KMS-11 (cell line): Measurements from ENCODE around the gene KRT74.

Source experiments
- H2AFZ ChIP-seq: fragments of 200-600 bp; sonication (generic); 2 replicates; pipeline ENCODE4 v1.6.1; 2016; ENCODE audit warnings: antibody characterized with exemption, mixed run types, low read depth
- H3K27ac ChIP-seq: fragments of 200-600 bp; sonication (generic); 2 replicates; pipeline ENCODE4 v1.6.1; 2016; ENCODE audit warnings: mild to moderate bottlenecking, mixed run types
- H3K27me3 ChIP-seq: fragments of 200-600 bp; sonication (generic); 2 replicates; pipeline ENCODE4 v1.6.1; 2017; ENCODE audit warnings: mild to moderate bottlenecking, low read depth, mixed run types, moderate library complexity; ENCODE audit not compliant: insufficient read depth
- H3K36me3 ChIP-seq: fragments of 200-600 bp; sonication (generic); 2 replicates; pipeline ENCODE4 v1.6.1; 2017; ENCODE audit warnings: mild to moderate bottlenecking, mixed run types; ENCODE audit not compliant: insufficient read depth
- H3K4me1 ChIP-seq: fragments of 200-600 bp; sonication (generic); 2 replicates; pipeline ENCODE4 v1.6.1; 2016; ENCODE audit warnings: mild to moderate bottlenecking, low read depth, mixed run types; ENCODE audit not compliant: poor library complexity, severe bottlenecking
- H3K4me2 ChIP-seq: fragments of 200-600 bp; sonication (generic); 2 replicates; pipeline ENCODE4 v1.7.0; 2016; ENCODE audit warnings: mild to moderate bottlenecking, mixed run types
- H3K4me3 ChIP-seq: fragments of 200-600 bp; sonication (generic); IDR thresholded peaks from 2 replicates; pipeline ENCODE4 v1.6.1; 2017; ENCODE audit warnings: low read depth, low read length, mixed read lengths; ENCODE audit not compliant: insufficient read depth
- H3K79me2 ChIP-seq: fragments of 200-600 bp; sonication (generic); 2 replicates; pipeline ENCODE4 v1.6.1; 2016; ENCODE audit warnings: low read depth, mixed run types; ENCODE audit not compliant: insufficient read depth
- H3K9ac ChIP-seq: fragments of 200-600 bp; sonication (generic); 2 replicates; pipeline ENCODE4 v1.6.1; 2016; ENCODE audit warnings: mild to moderate bottlenecking, mixed run types
- H4K20me1 ChIP-seq: fragments of 200-600 bp; sonication (generic); 2 replicates; pipeline ENCODE4 v1.6.1; 2016; ENCODE audit warnings: mild to moderate bottlenecking, mixed run types; ENCODE audit not compliant: insufficient read depth
- CTCF ChIP-seq: fragments of 200-600 bp; sonication (generic); conservative IDR thresholded peaks from 2 replicates; pipeline ENCODE4 v1.6.1; 2017; ENCODE audit warnings: low read depth, mild to moderate bottlenecking, antibody characterized with exemption, low read length, moderate library complexity, mixed read lengths

Gene KRT74

DNA sequence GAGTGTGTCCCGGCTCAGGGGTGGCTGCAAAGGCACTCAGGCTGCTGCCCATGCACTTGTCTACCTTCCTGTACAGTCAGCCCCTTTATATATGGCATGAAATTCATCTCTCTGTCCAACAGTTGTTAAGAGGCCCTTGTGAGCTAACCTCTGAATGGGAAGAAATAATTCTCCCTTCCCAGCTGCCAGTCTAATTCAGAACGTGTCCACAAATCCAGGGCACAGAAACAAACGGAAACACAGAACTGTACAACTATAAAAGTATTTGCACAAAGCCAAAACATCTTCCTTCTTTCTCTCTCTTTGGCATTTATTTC, 54.3 kb downstream of the KRT74 start:
- Histone ChIP-seq H4K20me1 (no peaks in the 10 kb centered on the region), H3K36me3 (no peaks in the 10 kb centered on the region), H3K27ac (no peak overlapping the region), H3K27me3 (peaks cover 20% of the 10 kb centered on the region; the same call in 1 of the 2 replicates), H3K79me2 (no peaks in the 10 kb centered on the region), H3K4me1 (no peaks in the 10 kb centered on the region), H2AFZ (no peak overlapping the region), H3K4me2 (no peak overlapping the region), H3K4me3 (no peak overlapping the region), H3K9ac (no peak overlapping the region)
- TF ChIP-seq CTCF: no peak

DNA sequence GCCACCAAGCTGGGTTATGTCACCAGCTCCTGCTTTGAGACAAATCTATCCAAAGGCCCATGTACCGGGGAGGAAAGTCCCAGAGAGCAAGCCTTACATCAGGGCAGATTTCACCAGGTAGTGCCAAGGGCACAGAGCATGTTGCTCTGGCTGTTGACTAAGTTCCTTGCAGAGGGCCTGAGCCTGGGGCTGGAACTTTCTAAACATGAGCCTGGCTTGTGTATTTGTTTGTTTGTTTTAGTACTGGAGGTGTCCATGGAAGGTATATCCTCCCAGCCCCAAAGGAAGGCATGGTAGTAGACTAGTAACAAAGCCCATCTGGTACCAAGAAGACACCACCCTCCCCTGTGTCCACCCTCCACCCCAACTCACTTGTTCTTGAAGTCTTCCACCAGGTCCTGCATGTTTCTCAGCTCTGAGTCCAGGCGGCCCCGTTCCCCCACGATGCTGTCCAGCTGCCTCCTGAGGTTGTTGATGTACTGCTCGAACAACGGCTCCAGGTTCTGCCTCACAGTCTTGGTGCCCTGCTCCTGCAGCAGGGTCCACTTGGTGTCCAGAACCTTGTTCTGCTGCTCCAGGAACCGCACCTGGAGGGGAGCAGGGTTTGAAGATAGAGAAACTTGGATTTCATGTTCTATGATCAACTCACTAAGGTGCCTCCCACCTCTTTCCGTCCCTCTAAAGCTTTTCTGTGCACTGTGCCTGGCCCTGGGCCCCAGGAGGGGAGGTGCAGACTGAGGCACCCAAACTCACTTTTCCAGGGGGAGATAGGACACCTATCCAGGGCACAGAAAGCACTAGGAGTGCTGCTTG, 54.9 kb downstream of the KRT74 start:
- H3K4me2 ChIP-seq: no peak overlapping the region
- H3K27me3 ChIP-seq: peaks cover 15% of the 10 kb centered on the region; the same call in 1 of the 2 replicates
- H3K36me3 ChIP-seq: no peaks in the 10 kb centered on the region
- H3K27ac ChIP-seq: no peak overlapping the region
- H3K4me1 ChIP-seq: no peaks in the 10 kb centered on the region
- TF ChIP-seq CTCF: no peak
- H3K79me2 ChIP-seq: no peaks in the 10 kb centered on the region
- no peak overlapping the region for H3K4me3 ChIP-seq
- no peak overlapping the region for H2AFZ ChIP-seq
- no peak overlapping the region for H3K9ac ChIP-seq
- H4K20me1 ChIP-seq: no peaks in the 10 kb centered on the region

GRCh38 chr12:52517888-52518287, 55.8 kb downstream of the KRT74 start:
- Histone ChIP-seq H3K27ac (no peak overlapping the region), H3K27me3 (peaks cover 13% of the 10 kb centered on the region; the same call in 1 of the 2 replicates), H4K20me1 (no peaks in the 10 kb centered on the region), H3K4me3 (no peak overlapping the region), H2AFZ (no peak overlapping the region), H3K79me2 (no peaks in the 10 kb centered on the region), H3K4me2 (no peak overlapping the region), H3K9ac (no peak overlapping the region), H3K4me1 (no peaks in the 10 kb centered on the region), H3K36me3 (no peaks in the 10 kb centered on the region)
- no peak for TF ChIP-seq CTCF

DNA sequence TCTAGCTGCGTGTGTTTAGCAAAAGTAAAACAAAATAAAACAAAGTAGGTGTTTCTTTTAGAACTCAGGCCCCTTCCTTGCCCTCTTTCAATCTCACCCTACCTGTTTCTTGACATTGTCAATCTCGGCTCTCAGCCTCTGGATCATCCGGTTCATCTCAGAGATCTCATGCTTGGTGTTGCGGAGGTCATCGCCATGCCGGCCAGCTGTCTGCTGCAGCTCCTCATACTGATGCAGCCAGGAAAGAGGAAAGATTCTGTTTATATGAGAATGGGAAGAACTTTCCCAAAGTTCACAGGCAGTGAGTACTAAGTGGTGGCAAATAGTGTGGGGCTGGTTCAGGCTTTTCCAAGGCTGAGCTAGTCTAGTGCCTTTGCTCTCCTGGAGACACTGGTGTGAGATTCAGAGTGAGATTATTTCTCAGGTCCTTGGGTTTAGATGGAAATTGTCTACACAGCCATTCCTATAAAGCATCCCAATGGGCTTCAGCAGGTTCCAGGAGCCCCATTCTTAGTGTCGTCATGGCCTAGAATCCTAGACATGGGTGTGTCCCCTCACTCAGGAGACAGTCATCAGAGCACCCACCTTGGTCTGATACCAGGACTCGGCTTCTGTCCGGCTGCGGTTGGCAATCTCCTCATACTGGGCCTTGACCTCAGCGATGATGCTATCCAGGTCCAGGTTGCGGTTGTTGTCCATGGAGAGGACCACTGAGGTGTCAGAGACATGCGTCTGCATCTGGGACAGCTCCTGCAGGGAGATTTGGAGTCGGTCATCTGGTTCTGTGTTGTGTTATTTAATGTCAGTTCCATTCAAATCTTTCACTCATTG, 56.4 kb downstream of the KRT74 start:
- Histone ChIP-seq H4K20me1 (no peaks in the 10 kb centered on the region), H3K4me1 (no peaks in the 10 kb centered on the region), H3K9ac (no peak overlapping the region), H3K36me3 (no peaks in the 10 kb centered on the region), H3K27ac (no peak overlapping the region), H3K4me2 (no peak overlapping the region), H3K79me2 (no peaks in the 10 kb centered on the region), H2AFZ (no peak overlapping the region), H3K27me3 (peaks cover 16% of the 10 kb centered on the region; the same call in 1 of the 2 replicates), H3K4me3 (no peak overlapping the region)
- TF ChIP-seq CTCF: no peak
